ENCODE data around the gene ADARB2. TPM values are rescaled to one million over a fixed set of nuclear protein-coding genes. Genes with fewer than 3 reads are reported as not detected.

Gene ADARB2
- total and polyA plus RNA-seq, 5 donors = 0.53 to 1.6 (median 0.59) TPM

- Histone ChIP-seq H3K9me3 (ENCODE audit: control insufficient read depth, low read length) (peaks cover 2% of the 10 kb centered on the region), H3K27ac (ENCODE audit: low read length) (no peak overlapping the region), H3K27me3 (ENCODE audit: control insufficient read depth, insufficient read depth) (no peaks in the 10 kb centered on the region), H3K4me3 (ENCODE audit: low read length) (no peak overlapping the region), H3K4me1 (ENCODE audit: control insufficient read depth, insufficient read depth, low read length) (no peaks in the 10 kb centered on the region)
- no peak for DNase-seq
- WGBS = 85% methylated on average over 7 of the region's 7 CpGs
- intact Hi-C loops (cut with DNase I) = no loop called here
- ATAC-seq = no peak
These were observed 285.4 kb downstream of the ADARB2 start for GRCh38 chr10:1451941-1452340.

- H3K27me3 ChIP-seq (ENCODE audit: control insufficient read depth, insufficient read depth) = no peaks in the 10 kb centered on the region
- intact Hi-C loops (cut with DNase I) = no loop called here
- ATAC-seq = no peak
- no peaks in the 10 kb centered on the region for H3K4me1 ChIP-seq (ENCODE audit: control insufficient read depth, insufficient read depth, low read length)
- H3K9me3 ChIP-seq (ENCODE audit: control insufficient read depth, low read length) = peaks cover 2% of the 10 kb centered on the region
- no peak overlapping the region for H3K27ac ChIP-seq (ENCODE audit: low read length)
- no peak overlapping the region for H3K4me3 ChIP-seq (ENCODE audit: low read length)
- DNase-seq = no peak
- whole genome bisulfite sequencing = 76% methylated on average over 4 of the region's 4 CpGs
These were observed 285.9 kb downstream of the ADARB2 start for GRCh38 chr10:1451362-1451888.

- Histone ChIP-seq H3K9me3 (ENCODE audit: control insufficient read depth, low read length) (peaks cover 2% of the 10 kb centered on the region), H3K27me3 (ENCODE audit: control insufficient read depth, insufficient read depth) (no peaks in the 10 kb centered on the region), H3K4me1 (ENCODE audit: control insufficient read depth, insufficient read depth, low read length) (no peaks in the 10 kb centered on the region), H3K27ac (ENCODE audit: low read length) (no peak overlapping the region), H3K4me3 (ENCODE audit: low read length) (no peak overlapping the region)
- no peak for DNase-seq
- intact Hi-C loops (cut with DNase I) = no loop called here
- 61% methylated on average over 16 of the region's 16 CpGs for WGBS
- ATAC-seq = no peak
These were observed 287.6 kb downstream of the ADARB2 start for GRCh38 chr10:1449572-1450205.

- no peak for DNase-seq
- WGBS = 71% methylated on average over 7 of the region's 7 CpGs
These were observed 288.3 kb downstream of the ADARB2 start for GRCh38 chr10:1449021-1449420.

GRCh38 chr10:1448252-1448930 is 288.9 kb downstream of the ADARB2 start:
- peaks cover 2% of the 10 kb centered on the region for H3K9me3 ChIP-seq (ENCODE audit: control insufficient read depth, low read length)
- ATAC-seq (no peak), DNase-seq (no peak)
- intact Hi-C loops (cut with DNase I) = no loop called here
- H3K4me3 ChIP-seq (ENCODE audit: low read length) = no peak overlapping the region
- H3K27me3 ChIP-seq (ENCODE audit: control insufficient read depth, insufficient read depth) = no peaks in the 10 kb centered on the region
- WGBS = 56% methylated on average over 4 of the region's 4 CpGs
- no peaks in the 10 kb centered on the region for H3K4me1 ChIP-seq (ENCODE audit: control insufficient read depth, insufficient read depth, low read length)
- H3K27ac ChIP-seq (ENCODE audit: low read length) = no peak overlapping the region

More at GRCh38 chr10:1449021-1449420, 288.3 kb downstream of the ADARB2 start:
- intact Hi-C loops (cut with DNase I) = no loop called here
- Histone ChIP-seq H3K9me3 (ENCODE audit: control insufficient read depth, low read length) (peaks cover 2% of the 10 kb centered on the region), H3K4me3 (ENCODE audit: low read length) (no peak overlapping the region), H3K4me1 (ENCODE audit: control insufficient read depth, insufficient read depth, low read length) (no peaks in the 10 kb centered on the region), H3K27me3 (ENCODE audit: control insufficient read depth, insufficient read depth) (no peaks in the 10 kb centered on the region), H3K27ac (ENCODE audit: low read length) (no peak overlapping the region)
- ATAC-seq = no peak

GRCh38 chr10:1444826-1445225 is 292.5 kb downstream of the ADARB2 start:
- no peak overlapping the region for H3K4me3 ChIP-seq (ENCODE audit: low read length)
- H3K27ac ChIP-seq (ENCODE audit: low read length) = no peak overlapping the region
- H3K4me1 ChIP-seq (ENCODE audit: control insufficient read depth, insufficient read depth, low read length) = no peaks in the 10 kb centered on the region
- no peaks in the 10 kb centered on the region for H3K9me3 ChIP-seq (ENCODE audit: control insufficient read depth, low read length)
- H3K27me3 ChIP-seq (ENCODE audit: control insufficient read depth, insufficient read depth) = no peaks in the 10 kb centered on the region
- intact Hi-C loops (cut with DNase I) = no loop called here
- 85% methylated on average over 2 of the region's 2 CpGs for WGBS
- ATAC-seq (no peak), DNase-seq (no peak)

- Histone ChIP-seq H3K27ac (ENCODE audit: low read length) (no peak overlapping the region), H3K4me1 (ENCODE audit: control insufficient read depth, insufficient read depth, low read length) (no peaks in the 10 kb centered on the region), H3K4me3 (ENCODE audit: low read length) (no peak overlapping the region), H3K27me3 (ENCODE audit: control insufficient read depth, insufficient read depth) (peaks cover 3% of the 10 kb centered on the region), H3K9me3 (ENCODE audit: control insufficient read depth, low read length) (no peaks in the 10 kb centered on the region)
- DNase-seq (no peak), ATAC-seq (no peak)
- 71% methylated on average over 2 of the region's 2 CpGs for WGBS
- intact Hi-C loops (cut with DNase I) = no loop called here
These were observed 296.4 kb downstream of the ADARB2 start for GRCh38 chr10:1440897-1441296.

GRCh38 chr10:1434912-1435692 is 302.2 kb downstream of the ADARB2 start:
- intact Hi-C loops (cut with DNase I) = no loop called here
- Histone ChIP-seq H3K4me1 (ENCODE audit: control insufficient read depth, insufficient read depth, low read length) (no peaks in the 10 kb centered on the region), H3K4me3 (ENCODE audit: low read length) (no peak overlapping the region), H3K27me3 (ENCODE audit: control insufficient read depth, insufficient read depth) (peaks cover 3% of the 10 kb centered on the region), H3K27ac (ENCODE audit: low read length) (no peak overlapping the region), H3K9me3 (ENCODE audit: control insufficient read depth, low read length) (no peaks in the 10 kb centered on the region)
- 52% methylated on average over 22 of the region's 22 CpGs for WGBS
- DNase-seq = no peak
- ATAC-seq = no peak

GRCh38 chr10:1434202-1434601 is 303.1 kb downstream of the ADARB2 start:
- Histone ChIP-seq H3K4me1 (ENCODE audit: control insufficient read depth, insufficient read depth, low read length) (no peaks in the 10 kb centered on the region), H3K27ac (ENCODE audit: low read length) (no peak overlapping the region), H3K27me3 (ENCODE audit: control insufficient read depth, insufficient read depth) (peaks cover 3% of the 10 kb centered on the region), H3K9me3 (ENCODE audit: control insufficient read depth, low read length) (no peaks in the 10 kb centered on the region), H3K4me3 (ENCODE audit: low read length) (no peak overlapping the region)
- 65% methylated on average over 11 of the region's 11 CpGs for WGBS
- no peak for DNase-seq
- no peak for ATAC-seq
- intact Hi-C loops (cut with DNase I) = no loop called here

GRCh38 chr10:1432161-1432560 is 305.2 kb downstream of the ADARB2 start:
- H3K27ac ChIP-seq (ENCODE audit: low read length) = no peak overlapping the region
- DNase-seq = no peak
- no peak overlapping the region for H3K4me3 ChIP-seq (ENCODE audit: low read length)
- intact Hi-C loops (cut with DNase I) = no loop called here
- no peak for ATAC-seq
- H3K9me3 ChIP-seq (ENCODE audit: control insufficient read depth, low read length) = no peaks in the 10 kb centered on the region
- 57% methylated on average over 3 of the region's 3 CpGs for WGBS
- H3K4me1 ChIP-seq (ENCODE audit: control insufficient read depth, insufficient read depth, low read length) = no peaks in the 10 kb centered on the region
- no peaks in the 10 kb centered on the region for H3K27me3 ChIP-seq (ENCODE audit: control insufficient read depth, insufficient read depth)

- DNase-seq (no peak), ATAC-seq (no peak)
- 91% methylated on average over 1 of the region's 1 CpG for WGBS
- Histone ChIP-seq H3K27ac (ENCODE audit: low read length) (no peak overlapping the region), H3K4me1 (ENCODE audit: control insufficient read depth, insufficient read depth, low read length) (no peaks in the 10 kb centered on the region), H3K9me3 (ENCODE audit: control insufficient read depth, low read length) (no peaks in the 10 kb centered on the region), H3K27me3 (ENCODE audit: control insufficient read depth, insufficient read depth) (no peaks in the 10 kb centered on the region), H3K4me3 (ENCODE audit: low read length) (no peak overlapping the region)
- intact Hi-C loops (cut with DNase I) = no loop called here
These were observed 306.1 kb downstream of the ADARB2 start for GRCh38 chr10:1431229-1431628.
